T-helper 2 cell treated with Interferon-gamma antibody and Interleukin-4, amounts not matched to agents 5 μg/mL and 100 μg/mL, for 36 hours (primary cell): ENCODE data around the gene INHBB.
"Not testable (repeated sequence)": the region's sequence is repeated elsewhere in the genome, so short reads cannot be mapped to it uniquely, and the experiment has no call there.

Experiments
- DNase-seq: peaks from one replicate; pipeline ENCODE4 v3.0.0; 2021; ENCODE audit warnings: low spot score
- H3K27ac Mint-ChIP-seq: one replicate; pipeline ENCODE4 v1.8.0; 2021; ENCODE audit warnings: mild to moderate bottlenecking, mixed read lengths
- H3K27me3 Mint-ChIP-seq: one replicate; pipeline ENCODE4 v1.8.0; 2021; ENCODE audit warnings: low read depth, mixed read lengths
- H3K36me3 Mint-ChIP-seq: one replicate; pipeline ENCODE4 v1.8.0; 2021; ENCODE audit warnings: low read depth, mixed read lengths
- H3K4me1 Mint-ChIP-seq: one replicate; pipeline ENCODE4 v1.8.0; 2021; ENCODE audit warnings: low read depth, mixed read lengths
- H3K4me3 Mint-ChIP-seq: one replicate; pipeline ENCODE4 v1.8.0; 2022; ENCODE audit warnings: mild to moderate bottlenecking, moderate library complexity, mixed read lengths
- H3K9me3 Mint-ChIP-seq: one replicate; pipeline ENCODE4 v1.8.0; 2021; ENCODE audit warnings: mixed read lengths

The INHBB gene

GRCh38 chr2:120346026-120346666, at the start of gene INHBB:
TSS of gene INHBB (plus strand) at chr2:120346136. CDS start at chr2:120346189, 53 bp downstream.
- Mint-ChIP-seq H3K4me3 (peak within 1 kb of the TSS; percentile 60), H3K27me3 (peaks cover 66% of the 10 kb centered on the region), H3K27ac (no peak within 1 kb of the TSS), H3K36me3 (peaks cover 4% of the 10 kb centered on the region), H3K9me3 (no peaks in the 10 kb centered on the region), H3K4me1 (peaks cover 10% of the 10 kb centered on the region)
- DNase-seq, result no peak

- Mint-ChIP-seq H3K36me3 (peaks cover 54% of the 10 kb centered on the region), H3K27ac (no peak overlapping the region), H3K27me3 (no peaks in the 10 kb centered on the region), H3K4me3 (no peak overlapping the region), H3K4me1 (peaks cover 21% of the 10 kb centered on the region), H3K9me3 (no peaks in the 10 kb centered on the region)
- no peak for DNase-seq
These were observed 47.6 kb upstream of the INHBB start for GRCh38 chr2:120298173-120298835.

- peaks cover 53% of the 10 kb centered on the region for H3K36me3 Mint-ChIP-seq
- peaks cover 14% of the 10 kb centered on the region for H3K4me1 Mint-ChIP-seq
- H3K9me3 Mint-ChIP-seq, result no peaks in the 10 kb centered on the region
- DNase-seq, result no peak
- no peak overlapping the region for H3K4me3 Mint-ChIP-seq
- H3K27me3 Mint-ChIP-seq, result no peaks in the 10 kb centered on the region
- no peak overlapping the region for H3K27ac Mint-ChIP-seq
These were observed 46.9 kb upstream of the INHBB start for GRCh38 chr2:120299004-120299403.

GRCh38 chr2:120299561-120299960, 46.4 kb upstream of the INHBB start:
- no peak for DNase-seq
- Mint-ChIP-seq H3K27ac (no peak overlapping the region), H3K4me3 (no peak overlapping the region), H3K9me3 (no peaks in the 10 kb centered on the region), H3K4me1 (peaks cover 12% of the 10 kb centered on the region), H3K27me3 (no peaks in the 10 kb centered on the region), H3K36me3 (peaks cover 49% of the 10 kb centered on the region)

GRCh38 chr2:120300385-120300784, 45.6 kb upstream of the INHBB start:
- Mint-ChIP-seq H3K4me1 (peaks cover 12% of the 10 kb centered on the region), H3K27ac (no peak overlapping the region), H3K4me3 (no peak overlapping the region), H3K36me3 (peaks cover 46% of the 10 kb centered on the region), H3K27me3 (no peaks in the 10 kb centered on the region), H3K9me3 (no peaks in the 10 kb centered on the region)
- DNase-seq, result no peak

- Mint-ChIP-seq H3K27me3 (no peaks in the 10 kb centered on the region), H3K9me3 (no peaks in the 10 kb centered on the region), H3K4me1 (peaks cover 11% of the 10 kb centered on the region), H3K27ac (no peak overlapping the region), H3K4me3 (no peak overlapping the region), H3K36me3 (peaks cover 41% of the 10 kb centered on the region)
- no peak for DNase-seq
These were observed 44.7 kb upstream of the INHBB start for GRCh38 chr2:120301284-120301683.

GRCh38 chr2:120302301-120302700, 43.6 kb upstream of the INHBB start:
- H3K4me1 Mint-ChIP-seq, result peaks cover 11% of the 10 kb centered on the region
- no peaks in the 10 kb centered on the region for H3K9me3 Mint-ChIP-seq
- peaks cover 38% of the 10 kb centered on the region for H3K36me3 Mint-ChIP-seq
- DNase-seq, result no peak
- peak overlapping the region; percentile 62 for H3K27ac Mint-ChIP-seq
- peak overlapping the region; percentile 13 for H3K4me3 Mint-ChIP-seq
- H3K27me3 Mint-ChIP-seq, result no peaks in the 10 kb centered on the region

GRCh38 chr2:120303177-120303576, 42.8 kb upstream of the INHBB start:
- Mint-ChIP-seq H3K27ac (peak overlapping the region; percentile 62), H3K4me1 (peaks cover 11% of the 10 kb centered on the region), H3K4me3 (no peak overlapping the region), H3K36me3 (peaks cover 32% of the 10 kb centered on the region), H3K9me3 (no peaks in the 10 kb centered on the region), H3K27me3 (no peaks in the 10 kb centered on the region)
- DNase-seq, result no peak

- no peak overlapping the region for H3K27ac Mint-ChIP-seq
- H3K9me3 Mint-ChIP-seq, result no peaks in the 10 kb centered on the region
- H3K36me3 Mint-ChIP-seq, result peaks cover 20% of the 10 kb centered on the region
- H3K4me3 Mint-ChIP-seq, result no peak overlapping the region
- H3K27me3 Mint-ChIP-seq, result no peaks in the 10 kb centered on the region
- DNase-seq, result no peak
- peaks cover 14% of the 10 kb centered on the region for H3K4me1 Mint-ChIP-seq
These were observed 40.6 kb upstream of the INHBB start for GRCh38 chr2:120305296-120305695.

GRCh38 chr2:120305937-120306490, 39.9 kb upstream of the INHBB start:
- Mint-ChIP-seq H3K9me3 (no peaks in the 10 kb centered on the region), H3K27ac (no peak overlapping the region), H3K4me3 (no peak overlapping the region), H3K36me3 (peaks cover 17% of the 10 kb centered on the region), H3K27me3 (no peaks in the 10 kb centered on the region), H3K4me1 (peaks cover 17% of the 10 kb centered on the region)
- DNase-seq, result no peak

- Mint-ChIP-seq H3K4me1 (peaks cover 18% of the 10 kb centered on the region), H3K4me3 (no peak overlapping the region), H3K27me3 (no peaks in the 10 kb centered on the region), H3K9me3 (no peaks in the 10 kb centered on the region), H3K36me3 (peaks cover 12% of the 10 kb centered on the region), H3K27ac (no peak overlapping the region)
- no peak for DNase-seq
These were observed 38.5 kb upstream of the INHBB start for GRCh38 chr2:120307482-120307881.

- Mint-ChIP-seq H3K4me1 (peaks cover 21% of the 10 kb centered on the region), H3K4me3 (no peak overlapping the region), H3K9me3 (no peaks in the 10 kb centered on the region), H3K27me3 (no peaks in the 10 kb centered on the region), H3K36me3 (peaks cover 8% of the 10 kb centered on the region), H3K27ac (no peak overlapping the region)
- no peak for DNase-seq
These were observed 37.7 kb upstream of the INHBB start for GRCh38 chr2:120308038-120308910.

GRCh38 chr2:120310136-120310535, 35.8 kb upstream of the INHBB start:
- Mint-ChIP-seq H3K27ac (peak overlapping the region; percentile 10), H3K36me3 (peaks cover 2% of the 10 kb centered on the region), H3K4me1 (peaks cover 38% of the 10 kb centered on the region), H3K4me3 (no peak overlapping the region), H3K9me3 (no peaks in the 10 kb centered on the region), H3K27me3 (no peaks in the 10 kb centered on the region)
- no peak for DNase-seq

GRCh38 chr2:120310841-120311240, 35.1 kb upstream of the INHBB start:
- H3K27ac Mint-ChIP-seq, H3K27me3 Mint-ChIP-seq, H3K36me3 Mint-ChIP-seq, H3K4me3 Mint-ChIP-seq, H3K9me3 Mint-ChIP-seq, DNase-seq: not testable (repeated sequence)
- H3K4me1 Mint-ChIP-seq, result peaks cover 37% of the 10 kb centered on the region
